ENCODE measurements around the gene GPRC6A. TPM values are rescaled to one million over a fixed set of nuclear protein-coding genes. Genes with fewer than 3 reads are reported as not detected.

Gene GPRC6A
- total RNA-seq, 1 experiment from 2014 or later = not detected

- no TSS peak for BruUV-seq (replicated peaks)
- CTCF ChIA-PET = no interaction called here
- Mint-ChIP-seq H3K27ac (ENCODE audit: unreplicated experiment) (no peak within 1 kb of the TSS), H3K9me3 (ENCODE audit: low read depth, unreplicated experiment) (no peaks in the 10 kb centered on the region), H3K36me3 (ENCODE audit: insufficient read depth, unreplicated experiment) (peaks cover 15% of the 10 kb centered on the region), H3K27me3 (ENCODE audit: unreplicated experiment) (peaks cover 22% of the 10 kb centered on the region), H3K4me3 (ENCODE audit: low read depth, unreplicated experiment) (peak within 1 kb of the TSS; percentile 71), H3K4me1 (ENCODE audit: low read depth, unreplicated experiment) (peaks cover 5% of the 10 kb centered on the region)
- no peak for TF ChIP-seq CTCF (IDR thresholded peaks at IDR 0.05; ENCODE audit: unreplicated experiment)
- DNase-seq = peak; percentile 21
- intact Hi-C loops (cut with micrococcal nuclease; ENCODE audit: unreplicated experiment) = no loop called here
Measured at GRCh38 chr6:116764961-116765841, 63.7 kb downstream of the GPRC6A start, which contains the start of gene FAM162B. Gene FAM162B, minus strand, starts transcription at chr6:116765719. Its CDS starts 143 bp downstream, at chr6:116765576.

GRCh38 chr6:116764629-116764960 is 64.3 kb downstream of the GPRC6A start:
- intact Hi-C loops (cut with micrococcal nuclease; ENCODE audit: unreplicated experiment) = no loop called here

GRCh38 chr6:116763906-116764628 is 64.8 kb downstream of the GPRC6A start:
- no TSS peak for BruUV-seq (replicated peaks)
- intact Hi-C loops (cut with micrococcal nuclease; ENCODE audit: unreplicated experiment) = no loop called here
- peaks cover 22% of the 10 kb centered on the region for H3K27me3 Mint-ChIP-seq (ENCODE audit: unreplicated experiment)
- H3K36me3 Mint-ChIP-seq (ENCODE audit: insufficient read depth, unreplicated experiment) = peaks cover 15% of the 10 kb centered on the region
- H3K27ac Mint-ChIP-seq (ENCODE audit: unreplicated experiment) = no peak overlapping the region
- no peak for TF ChIP-seq CTCF (IDR thresholded peaks at IDR 0.05; ENCODE audit: unreplicated experiment)
- H3K9me3 Mint-ChIP-seq (ENCODE audit: low read depth, unreplicated experiment) = no peaks in the 10 kb centered on the region
- CTCF ChIA-PET = no interaction called here
- no peak for DNase-seq
- peaks cover 5% of the 10 kb centered on the region for H3K4me1 Mint-ChIP-seq (ENCODE audit: low read depth, unreplicated experiment)
- H3K4me3 Mint-ChIP-seq (ENCODE audit: low read depth, unreplicated experiment) = peak overlapping the region; percentile 71

More at GRCh38 chr6:116764629-116764960, 64.3 kb downstream of the GPRC6A start:
- Mint-ChIP-seq H3K4me1 (ENCODE audit: low read depth, unreplicated experiment) (peaks cover 5% of the 10 kb centered on the region), H3K4me3 (ENCODE audit: low read depth, unreplicated experiment) (peak overlapping the region; percentile 71), H3K27me3 (ENCODE audit: unreplicated experiment) (peaks cover 22% of the 10 kb centered on the region), H3K9me3 (ENCODE audit: low read depth, unreplicated experiment) (no peaks in the 10 kb centered on the region), H3K36me3 (ENCODE audit: insufficient read depth, unreplicated experiment) (peaks cover 15% of the 10 kb centered on the region), H3K27ac (ENCODE audit: unreplicated experiment) (no peak overlapping the region)
- no peak for TF ChIP-seq CTCF (IDR thresholded peaks at IDR 0.05; ENCODE audit: unreplicated experiment)
- no peak for DNase-seq
- CTCF ChIA-PET = no interaction called here
- no TSS peak for BruUV-seq (replicated peaks)

- H3K36me3 Mint-ChIP-seq (ENCODE audit: insufficient read depth, unreplicated experiment) = peaks cover 15% of the 10 kb centered on the region
- H3K4me3 Mint-ChIP-seq (ENCODE audit: low read depth, unreplicated experiment) = no peak overlapping the region
- intact Hi-C loops (cut with micrococcal nuclease; ENCODE audit: unreplicated experiment) = no loop called here
- H3K27me3 Mint-ChIP-seq (ENCODE audit: unreplicated experiment) = peaks cover 22% of the 10 kb centered on the region
- H3K27ac Mint-ChIP-seq (ENCODE audit: unreplicated experiment) = no peak overlapping the region
- BruUV-seq (replicated peaks) = no TSS peak
- no peak for TF ChIP-seq CTCF (IDR thresholded peaks at IDR 0.05; ENCODE audit: unreplicated experiment)
- no peaks in the 10 kb centered on the region for H3K9me3 Mint-ChIP-seq (ENCODE audit: low read depth, unreplicated experiment)
- peaks cover 5% of the 10 kb centered on the region for H3K4me1 Mint-ChIP-seq (ENCODE audit: low read depth, unreplicated experiment)
- CTCF ChIA-PET = no interaction called here
- DNase-seq = no peak
Measured at GRCh38 chr6:116763048-116763447, 65.8 kb downstream of the GPRC6A start.

Measured in Calu3 (cell line).